HepG2 (cell line): ENCODE data around the gene OSBPL3. TPM values are rescaled to one million over a fixed set of nuclear protein-coding genes. Genes with fewer than 3 reads are reported as not detected.

Experiments
- ARID2 ChIP-seq: sonication (generic); formaldehyde crosslinking; IDR thresholded peaks from 2 replicates; pipeline ENCODE4 v1.8.1; 2022; ENCODE audit warnings: mild to moderate bottlenecking, missing genetic modification reagents, borderline replicate concordance
- DMAP1 ChIP-seq: IDR thresholded peaks from 2 replicates; pipeline ENCODE4 v1.6.1; 2016
- ELF1 ChIP-seq: sonication (generic); formaldehyde crosslinking; IDR thresholded peaks from 2 replicates; pipeline ENCODE4 v1.4.0; 2020; ENCODE audit warnings: missing genetic modification reagents
- HNF4G ChIP-seq, 2 experiments: sonication (generic) in 1 of 2; formaldehyde crosslinking in 1 of 2; IDR thresholded peaks; 2 replicates each; pipeline versions ENCODE4 v1.4.0 to v1.6.1; 2011 to 2020; ENCODE audit warnings: borderline replicate concordance in 2 of 2, low read depth in 2 of 2, mild to moderate bottlenecking in 2 of 2, low read length in 1 of 2, missing genetic modification reagents in 1 of 2, moderate library complexity in 1 of 2
- MED1 ChIP-seq: sonication (generic); formaldehyde crosslinking; IDR thresholded peaks from 2 replicates; pipeline ENCODE4 v1.4.0; 2020; ENCODE audit warnings: missing genetic modification reagents
- MED13 ChIP-seq: sonication (generic); formaldehyde crosslinking; IDR thresholded peaks from 2 replicates; pipeline ENCODE4 v1.5.0; 2020; ENCODE audit warnings: missing genetic modification reagents
- MEF2D ChIP-seq: sonication (generic); formaldehyde crosslinking; IDR thresholded peaks from 2 replicates; pipeline ENCODE4 v1.5.1; 2020; ENCODE audit warnings: mild to moderate bottlenecking, missing genetic modification reagents
- NONO ChIP-seq, 2 experiments: fragments of 450-650 bp in 1 of 2; sonication (generic) in 1 of 2; formaldehyde crosslinking in 1 of 2; IDR thresholded peaks in 1 of 2; conservative IDR thresholded peaks in 1 of 2; 2 replicates each; pipeline versions ENCODE4 v1.6.1 to v1.8.0; 2017 to 2022; ENCODE audit warnings: mild to moderate bottlenecking in 1 of 2, missing genetic modification reagents in 1 of 2, moderate library complexity in 1 of 2
- SALL1 ChIP-seq: sonication (generic); formaldehyde crosslinking; IDR thresholded peaks from 2 replicates; pipeline ENCODE4 v1.8.0; 2022; ENCODE audit warnings: mild to moderate bottlenecking, missing genetic modification reagents
- SAP130 ChIP-seq: IDR thresholded peaks from 2 replicates; pipeline ENCODE4 v1.6.1; 2016; ENCODE audit warnings: low read depth
- SETDB1 ChIP-seq: sonication (generic); formaldehyde crosslinking; IDR thresholded peaks from 2 replicates; pipeline ENCODE4 v1.5.1; 2020; ENCODE audit warnings: missing genetic modification reagents, mild to moderate bottlenecking, borderline replicate concordance
- SOX6 ChIP-seq, 2 experiments: fragments of 450-650 bp in 1 of 2; sonication (generic) in 1 of 2; formaldehyde crosslinking in 1 of 2; IDR thresholded peaks; 2 replicates each; pipeline versions ENCODE4 v1.4.0 to v1.6.1; 2017 to 2020; ENCODE audit warnings: antibody characterized with exemption in 1 of 2, mild to moderate bottlenecking in 1 of 2, missing genetic modification reagents in 1 of 2
- SSRP1 ChIP-seq: IDR thresholded peaks from 2 replicates; pipeline ENCODE4 v1.6.1; 2016; ENCODE audit warnings: control low read depth
- TBX2 ChIP-seq: sonication (generic); formaldehyde crosslinking; IDR thresholded peaks from 2 replicates; pipeline ENCODE4 v1.5.0; 2020; ENCODE audit warnings: missing genetic modification reagents, mild to moderate bottlenecking, borderline replicate concordance
- ZMAT3 ChIP-seq: sonication (generic); formaldehyde crosslinking; conservative IDR thresholded peaks from 2 replicates; pipeline ENCODE4 v1.7.0; 2021; ENCODE audit warnings: missing genetic modification reagents
- polyA plus RNA-seq, 8 experiments: library from polyadenylated mRNA; depleted of rRNA in 3 of 8; stranded (reverse) in 7 of 8; unstranded in 1 of 8; fragments of >200 nt; fragmentation: Illumina TruSeq in 4 of 8; extraction: Trizol in 4 of 8; gene quantifications; 2 replicates each; pipeline versions ENCODE4 v1.2.1 to v1.2.3, GENCODE V29; 2011 to 2016; ENCODE audit warnings: low read depth in 4 of 8, missing spikeins in 1 of 8, mixed read lengths in 1 of 8; ENCODE audit not compliant: insufficient read depth in 1 of 8
- total RNA-seq, 5 experiments: library from RNA; depleted of rRNA; stranded (reverse); fragments of >200 nt; fragmentation: Illumina TruSeq; extraction: Trizol; gene quantifications; 2 replicates each; pipeline ENCODE4 v1.2.3, GENCODE V29; 2016; ENCODE audit warnings: low read depth in 1 of 5
- TF ChIP-seq, protein P1 (sequence below): sonication (generic); formaldehyde crosslinking; IDR thresholded peaks from 2 replicates; pipeline ENCODE4 v1.8.0; 2022; ENCODE audit warnings: missing genetic modification reagents, low read depth, mild to moderate bottlenecking, borderline replicate concordance
- TF ChIP-seq, protein P2 (sequence below): IDR thresholded peaks from 2 replicates; pipeline ENCODE4 v1.4.0; 2020; ENCODE audit warnings: mild to moderate bottlenecking, missing genetic modification reagents
- TF ChIP-seq, protein P3 (sequence below): sonication (generic); formaldehyde crosslinking; IDR thresholded peaks from one replicate; pipeline ENCODE4 v1.5.1; 2020; ENCODE audit warnings: mild to moderate bottlenecking, missing genetic modification reagents; ENCODE audit errors: not compliant biosample characterization

Gene OSBPL3
- total and polyA plus RNA-seq, 2 of the 13 experiments (the other 11 are each of a cell fraction or from before 2014, with no cell fraction given), result 8.8 to 28.9 TPM

DNA sequence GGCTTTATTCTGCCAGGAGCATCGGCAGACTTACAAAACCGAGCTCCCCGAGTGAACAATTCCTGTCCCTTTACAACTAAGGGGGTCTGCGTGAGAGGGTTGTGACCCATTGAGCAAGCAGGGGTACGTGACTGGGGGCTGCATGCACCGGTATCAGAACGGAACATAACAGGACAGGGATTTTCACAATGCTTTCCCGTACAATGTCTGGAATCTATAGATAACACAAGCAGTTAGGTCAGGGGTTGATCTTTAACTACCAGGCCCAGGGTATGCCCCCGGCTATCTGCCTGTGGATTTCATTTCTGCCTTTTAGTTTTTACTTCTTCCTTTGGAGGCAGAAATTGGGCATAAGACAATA is 184.6 kb downstream of the OSBPL3 start (continued):
- TF ChIP-seq, protein P1, sequence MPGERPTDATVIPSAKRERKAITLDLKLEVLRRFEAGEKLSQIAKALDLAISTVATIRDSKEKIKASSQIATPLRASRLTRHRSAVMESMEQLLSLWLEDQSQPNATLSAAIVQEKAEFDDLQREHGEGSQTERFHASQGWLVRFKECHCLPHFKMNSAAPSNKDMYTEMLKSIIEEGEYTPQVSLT, result no peak
- TF ChIP-seq SETDB1 (CRISPR knock-in tag) (no peak), ARID2 (CRISPR knock-in tag) (no peak), MEF2D (CRISPR knock-in tag) (no peak), HNF4G (IDR thresholded peaks at IDR 0.05; ENCODE audit: borderline replicate concordance, low read depth, low read length) (no peak), HNF4G (CRISPR knock-in tag; IDR thresholded peaks at IDR 0.05; ENCODE audit: borderline replicate concordance, low read depth) (no peak), NONO (IDR thresholded peaks at IDR 0.05) (no peak), NONO (CRISPR knock-in tag; conservative IDR thresholded peaks at IDR 0.05) (0 out of 2 replicates have a peak, but pooled peaks have one; percentile 26), ZMAT3 (CRISPR knock-in tag) (no peak), ELF1 (CRISPR knock-in tag) (no peak), MED13 (CRISPR knock-in tag) (no peak), MED1 (CRISPR knock-in tag) (peak; percentile 48; the same call in 1 of the 2 replicates), SAP130 (CRISPR knock-in tag) (peak; percentile 61), TBX2 (CRISPR knock-in tag) (no peak), SALL1 (CRISPR knock-in tag) (0 out of 2 replicates have a peak, but pooled peaks have one; percentile 27), SOX6 (IDR thresholded peaks at IDR 0.05) (no peak), SOX6 (CRISPR knock-in tag; IDR thresholded peaks at IDR 0.05) (peak; percentile 50; the same call in 1 of the 2 replicates), SSRP1 (CRISPR knock-in tag) (no peak), DMAP1 (CRISPR knock-in tag) (peak; percentile 29; the same call in 1 of the 2 replicates)
- TF ChIP-seq, protein P2, sequence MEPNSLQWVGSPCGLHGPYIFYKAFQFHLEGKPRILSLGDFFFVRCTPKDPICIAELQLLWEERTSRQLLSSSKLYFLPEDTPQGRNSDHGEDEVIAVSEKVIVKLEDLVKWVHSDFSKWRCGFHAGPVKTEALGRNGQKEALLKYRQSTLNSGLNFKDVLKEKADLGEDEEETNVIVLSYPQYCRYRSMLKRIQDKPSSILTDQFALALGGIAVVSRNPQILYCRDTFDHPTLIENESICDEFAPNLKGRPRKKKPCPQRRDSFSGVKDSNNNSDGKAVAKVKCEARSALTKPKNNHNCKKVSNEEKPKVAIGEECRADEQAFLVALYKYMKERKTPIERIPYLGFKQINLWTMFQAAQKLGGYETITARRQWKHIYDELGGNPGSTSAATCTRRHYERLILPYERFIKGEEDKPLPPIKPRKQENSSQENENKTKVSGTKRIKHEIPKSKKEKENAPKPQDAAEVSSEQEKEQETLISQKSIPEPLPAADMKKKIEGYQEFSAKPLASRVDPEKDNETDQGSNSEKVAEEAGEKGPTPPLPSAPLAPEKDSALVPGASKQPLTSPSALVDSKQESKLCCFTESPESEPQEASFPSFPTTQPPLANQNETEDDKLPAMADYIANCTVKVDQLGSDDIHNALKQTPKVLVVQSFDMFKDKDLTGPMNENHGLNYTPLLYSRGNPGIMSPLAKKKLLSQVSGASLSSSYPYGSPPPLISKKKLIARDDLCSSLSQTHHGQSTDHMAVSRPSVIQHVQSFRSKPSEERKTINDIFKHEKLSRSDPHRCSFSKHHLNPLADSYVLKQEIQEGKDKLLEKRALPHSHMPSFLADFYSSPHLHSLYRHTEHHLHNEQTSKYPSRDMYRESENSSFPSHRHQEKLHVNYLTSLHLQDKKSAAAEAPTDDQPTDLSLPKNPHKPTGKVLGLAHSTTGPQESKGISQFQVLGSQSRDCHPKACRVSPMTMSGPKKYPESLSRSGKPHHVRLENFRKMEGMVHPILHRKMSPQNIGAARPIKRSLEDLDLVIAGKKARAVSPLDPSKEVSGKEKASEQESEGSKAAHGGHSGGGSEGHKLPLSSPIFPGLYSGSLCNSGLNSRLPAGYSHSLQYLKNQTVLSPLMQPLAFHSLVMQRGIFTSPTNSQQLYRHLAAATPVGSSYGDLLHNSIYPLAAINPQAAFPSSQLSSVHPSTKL, result peak; percentile 19; the same call in 1 of the 2 replicates
- TF ChIP-seq, protein P3, sequence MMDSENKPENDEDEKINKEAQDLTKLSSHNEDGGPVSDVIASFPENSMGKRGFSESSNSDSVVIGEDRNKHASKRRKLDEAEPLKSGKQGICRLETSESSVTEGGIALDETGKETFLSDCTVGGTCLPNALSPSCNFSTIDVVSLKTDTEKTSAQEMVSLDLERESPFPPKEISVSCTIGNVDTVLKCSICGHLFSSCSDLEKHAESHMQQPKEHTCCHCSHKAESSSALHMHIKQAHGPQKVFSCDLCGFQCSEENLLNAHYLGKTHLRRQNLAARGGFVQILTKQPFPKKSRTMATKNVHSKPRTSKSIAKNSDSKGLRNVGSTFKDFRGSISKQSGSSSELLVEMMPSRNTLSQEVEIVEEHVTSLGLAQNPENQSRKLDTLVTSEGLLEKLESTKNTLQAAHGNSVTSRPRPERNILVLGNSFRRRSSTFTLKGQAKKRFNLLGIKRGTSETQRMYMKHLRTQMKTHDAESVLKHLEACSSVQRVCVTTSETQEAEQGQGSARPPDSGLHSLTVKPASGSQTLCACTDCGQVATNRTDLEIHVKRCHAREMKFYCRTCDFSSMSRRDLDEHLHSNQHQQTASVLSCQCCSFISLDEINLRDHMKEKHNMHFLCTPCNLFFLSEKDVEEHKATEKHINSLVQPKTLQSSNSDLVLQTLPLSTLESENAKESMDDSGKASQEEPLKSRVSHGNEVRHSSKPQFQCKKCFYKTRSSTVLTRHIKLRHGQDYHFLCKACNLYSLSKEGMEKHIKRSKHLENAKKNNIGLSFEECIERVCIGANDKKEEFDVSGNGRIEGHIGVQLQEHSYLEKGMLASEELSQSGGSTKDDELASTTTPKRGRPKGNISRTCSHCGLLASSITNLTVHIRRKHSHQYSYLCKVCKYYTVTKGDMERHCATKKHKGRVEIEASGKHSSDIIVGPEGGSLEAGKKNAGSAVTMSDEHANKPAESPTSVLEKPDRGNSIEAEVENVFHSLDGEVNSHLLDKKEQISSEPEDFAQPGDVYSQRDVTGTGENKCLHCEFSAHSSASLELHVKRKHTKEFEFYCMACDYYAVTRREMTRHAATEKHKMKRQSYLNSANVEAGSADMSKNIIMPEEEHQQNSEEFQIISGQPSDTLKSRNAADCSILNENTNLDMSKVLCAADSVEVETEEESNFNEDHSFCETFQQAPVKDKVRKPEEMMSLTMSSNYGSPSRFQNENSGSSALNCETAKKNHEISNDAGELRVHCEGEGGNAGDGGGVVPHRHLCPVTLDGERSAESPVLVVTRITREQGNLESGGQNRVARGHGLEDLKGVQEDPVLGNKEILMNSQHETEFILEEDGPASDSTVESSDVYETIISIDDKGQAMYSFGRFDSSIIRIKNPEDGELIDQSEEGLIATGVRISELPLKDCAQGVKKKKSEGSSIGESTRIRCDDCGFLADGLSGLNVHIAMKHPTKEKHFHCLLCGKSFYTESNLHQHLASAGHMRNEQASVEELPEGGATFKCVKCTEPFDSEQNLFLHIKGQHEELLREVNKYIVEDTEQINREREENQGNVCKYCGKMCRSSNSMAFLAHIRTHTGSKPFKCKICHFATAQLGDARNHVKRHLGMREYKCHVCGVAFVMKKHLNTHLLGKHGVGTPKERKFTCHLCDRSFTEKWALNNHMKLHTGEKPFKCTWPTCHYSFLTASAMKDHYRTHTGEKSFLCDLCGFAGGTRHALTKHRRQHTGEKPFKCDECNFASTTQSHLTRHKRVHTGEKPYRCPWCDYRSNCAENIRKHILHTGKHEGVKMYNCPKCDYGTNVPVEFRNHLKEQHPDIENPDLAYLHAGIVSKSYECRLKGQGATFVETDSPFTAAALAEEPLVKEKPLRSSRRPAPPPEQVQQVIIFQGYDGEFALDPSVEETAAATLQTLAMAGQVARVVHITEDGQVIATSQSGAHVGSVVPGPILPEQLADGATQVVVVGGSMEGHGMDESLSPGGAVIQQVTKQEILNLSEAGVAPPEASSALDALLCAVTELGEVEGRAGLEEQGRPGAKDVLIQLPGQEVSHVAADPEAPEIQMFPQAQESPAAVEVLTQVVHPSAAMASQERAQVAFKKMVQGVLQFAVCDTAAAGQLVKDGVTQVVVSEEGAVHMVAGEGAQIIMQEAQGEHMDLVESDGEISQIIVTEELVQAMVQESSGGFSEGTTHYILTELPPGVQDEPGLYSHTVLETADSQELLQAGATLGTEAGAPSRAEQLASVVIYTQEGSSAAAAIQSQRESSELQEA (CRISPR knock-in tag), result no peak
